HEK293 (cell line): Measurements from ENCODE around the gene FBRSL1.

Experiments used
- CTCF ChIA-PET: fragments of 350-600 bp; formaldehyde crosslinking; extraction: SDS; loops from one replicate; lab custom pipeline; 2021; ENCODE audit warnings: antibody characterized with exemption; lab: Yijun Ruan, JAX
- POLR2A ChIA-PET: fragments of 300-600 bp; formaldehyde crosslinking; extraction: SDS; loops from one replicate; lab custom pipeline; 2020; ENCODE audit warnings: antibody characterized with exemption, inconsistent platforms; lab: Yijun Ruan, JAX
- H3K27ac ChIP-seq: fragments of 200-500 bp; sonication (Bioruptor generic); 2 replicates; pipeline ENCODE4 v1.5.1; 2014; ENCODE audit warnings: low read depth, low read length, control low read depth, inconsistent platforms; ENCODE audit errors: extremely low read depth
- H3K36me3 ChIP-seq, 2 experiments: fragments of 200-500 bp in 1 of 2; sonication (Bioruptor generic) in 1 of 2; 1 replicate in 1 of 2; 2 replicates in 1 of 2; pipeline ENCODE4 v1.5.1; 2014 to 2017; ENCODE audit warnings: inconsistent platforms in 2 of 2, low read length in 2 of 2; ENCODE audit not compliant: control insufficient read depth in 2 of 2, insufficient read depth in 1 of 2
- H3K4me1 ChIP-seq: fragments of 200-500 bp; sonication (Bioruptor generic); 2 replicates; pipeline ENCODE4 v1.5.1; 2014; ENCODE audit warnings: mild to moderate bottlenecking, low read length, inconsistent platforms; ENCODE audit not compliant: control insufficient read depth, insufficient read depth
- H3K4me3 ChIP-seq: 2 replicates; pipeline ENCODE4 v1.5.1; 2011; ENCODE audit warnings: low read depth, mild to moderate bottlenecking, control low read depth, low read length, moderate library complexity
- H3K9me3 ChIP-seq: fragments of 200-500 bp; sonication (Bioruptor generic); 2 replicates; pipeline ENCODE4 v1.5.1; 2014; ENCODE audit warnings: low read depth, low read length, inconsistent platforms; ENCODE audit not compliant: control insufficient read depth, insufficient read depth
- MEIS1 ChIP-seq: sonication (generic); formaldehyde crosslinking; IDR thresholded peaks from 2 replicates; pipeline ENCODE4 v1.8.1; 2022; ENCODE audit warnings: missing genetic modification reagents, mild to moderate bottlenecking, borderline replicate concordance
- PATZ1 ChIP-seq: fragments of 450-650 bp; formaldehyde crosslinking; IDR thresholded peaks from 2 replicates; pipeline ENCODE4 v1.5.1; 2016; ENCODE audit warnings: missing biosample characterization, missing genetic modification characterization
- PBX3 ChIP-seq: sonication (generic); formaldehyde crosslinking; IDR thresholded peaks from 2 replicates; pipeline ENCODE4 v1.8.1; 2022; ENCODE audit warnings: mild to moderate bottlenecking, moderate library complexity, missing genetic modification reagents
- ZNF133 ChIP-seq: fragments of 450-650 bp; formaldehyde crosslinking; IDR thresholded peaks from 2 replicates; pipeline ENCODE4 v1.5.1; 2016; ENCODE audit warnings: missing biosample characterization, missing genetic modification characterization
- ZNF138 ChIP-seq: fragments of 450-650 bp; formaldehyde crosslinking; IDR thresholded peaks from 2 replicates; pipeline ENCODE4 v1.5.1; 2016; ENCODE audit warnings: missing biosample characterization, missing genetic modification characterization, borderline replicate concordance
- ZNF146 ChIP-seq: fragments of 450-650 bp; formaldehyde crosslinking; IDR thresholded peaks from 2 replicates; pipeline ENCODE4 v1.5.1; 2016; ENCODE audit warnings: missing biosample characterization, missing genetic modification characterization
- ZNF169 ChIP-seq: fragments of 450-650 bp; formaldehyde crosslinking; IDR thresholded peaks from 2 replicates; pipeline ENCODE4 v1.5.1; 2016; ENCODE audit warnings: missing biosample characterization, missing genetic modification characterization
- ZNF19 ChIP-seq: fragments of 450-650 bp; formaldehyde crosslinking; IDR thresholded peaks from 2 replicates; pipeline ENCODE4; 2016; ENCODE audit warnings: missing biosample characterization, missing genetic modification characterization, low read depth
- ZNF214 ChIP-seq: fragments of 450-650 bp; formaldehyde crosslinking; IDR thresholded peaks from 2 replicates; pipeline ENCODE4 v1.5.1; 2017; ENCODE audit warnings: missing biosample characterization, mild to moderate bottlenecking, missing genetic modification characterization, borderline replicate concordance
- ZNF391 ChIP-seq: fragments of 450-650 bp; formaldehyde crosslinking; IDR thresholded peaks from 2 replicates; pipeline ENCODE4 v1.5.1; 2016; ENCODE audit warnings: low read depth, missing biosample characterization, missing genetic modification characterization, borderline replicate concordance
- ZNF416 ChIP-seq: fragments of 450-650 bp; formaldehyde crosslinking; IDR thresholded peaks from 2 replicates; pipeline ENCODE4 v1.5.1; 2016; ENCODE audit warnings: missing biosample characterization, missing genetic modification characterization
- ZNF423 ChIP-seq: fragments of 450-650 bp; formaldehyde crosslinking; IDR thresholded peaks from 2 replicates; pipeline ENCODE4 v1.5.1; 2016; ENCODE audit warnings: missing biosample characterization, missing genetic modification characterization
- ZNF449 ChIP-seq: fragments of 450-650 bp; formaldehyde crosslinking; IDR thresholded peaks from 2 replicates; pipeline ENCODE4 v1.5.1; 2017; ENCODE audit warnings: missing biosample characterization, mild to moderate bottlenecking, missing genetic modification characterization, moderate library complexity
- ZNF560 ChIP-seq: fragments of 450-650 bp; formaldehyde crosslinking; IDR thresholded peaks from 2 replicates; pipeline ENCODE4 v1.5.1; 2017; ENCODE audit warnings: missing biosample characterization, missing genetic modification characterization, borderline replicate concordance
- ZNF623 ChIP-seq: fragments of 450-650 bp; formaldehyde crosslinking; IDR thresholded peaks from 2 replicates; pipeline ENCODE4 v1.5.1; 2016; ENCODE audit warnings: missing biosample characterization, missing genetic modification characterization
- ZNF704 ChIP-seq: fragments of 450-650 bp; formaldehyde crosslinking; IDR thresholded peaks from 2 replicates; pipeline ENCODE4 v1.5.1; 2016; ENCODE audit warnings: missing biosample characterization, missing genetic modification characterization
- ZNF768 ChIP-seq: fragments of 450-650 bp; formaldehyde crosslinking; IDR thresholded peaks from 2 replicates; pipeline ENCODE4 v1.5.1; 2018; ENCODE audit warnings: missing biosample characterization, mild to moderate bottlenecking, missing genetic modification characterization

The FBRSL1 gene

GRCh38 chr12:132458441-132458840 lies 31.5 kb upstream of the FBRSL1 start:
- CTCF ChIA-PET = interaction anchor here (0.6 to 0.7 kb wide), 2 partner anchors 103 to 105 kb away, joined by 3 read pairs; no protein-coding TSS in a partner anchor
- no peak overlapping the region for H3K4me3 ChIP-seq
- no peaks in the 10 kb centered on the region for H3K4me1 ChIP-seq
- POLR2A ChIA-PET = no interaction called here
- no peaks in the 10 kb centered on the region for H3K36me3 ChIP-seq
- no peaks in the 10 kb centered on the region for H3K9me3 ChIP-seq
- no peak overlapping the region for H3K27ac ChIP-seq
- TF ChIP-seq ZNF623 = no peak
- TF ChIP-seq ZNF768 (tag by site-specific recombination) = no peak
- TF ChIP-seq PBX3 (CRISPR knock-in tag) = no peak
- TF ChIP-seq MEIS1 (CRISPR knock-in tag) = no peak

GRCh38 chr12:132458846-132459641 lies 30.9 kb upstream of the FBRSL1 start:
- POLR2A ChIA-PET = no interaction called here

More at GRCh38 chr12:132458846-132459641, 30.9 kb upstream of the FBRSL1 start:
- H3K27ac ChIP-seq = no peak overlapping the region
- H3K36me3 ChIP-seq = no peaks in the 10 kb centered on the region
- no peak for TF ChIP-seq ZNF214 (tag by site-specific recombination)
- no peak for TF ChIP-seq PATZ1 (tag by site-specific recombination)
- no peak for TF ChIP-seq ZNF19 (tag by site-specific recombination)
- TF ChIP-seq ZNF146 (tag by site-specific recombination) = no peak
- no peak for TF ChIP-seq ZNF704 (tag by site-specific recombination)
- no peak for TF ChIP-seq ZNF133 (tag by site-specific recombination)
- no peak for TF ChIP-seq ZNF416
- TF ChIP-seq ZNF423 (tag by site-specific recombination) = no peak
- TF ChIP-seq ZNF138 (tag by site-specific recombination) = no peak
- TF ChIP-seq ZNF449 = no peak
- no peak for TF ChIP-seq ZNF391 (tag by site-specific recombination)
- no peak for TF ChIP-seq ZNF169 (tag by site-specific recombination)
- TF ChIP-seq ZNF560 = no peak
- CTCF ChIA-PET = no interaction called here
- no peaks in the 10 kb centered on the region for H3K4me1 ChIP-seq
- H3K4me3 ChIP-seq = no peak overlapping the region
- no peaks in the 10 kb centered on the region for H3K9me3 ChIP-seq
